ENCODE measurements around the gene FAM120B.
"Not testable (repeated sequence)": the region's sequence is repeated elsewhere in the genome, so short reads cannot be mapped to it uniquely, and the experiment has no call there.

The FAM120B gene

DNA sequence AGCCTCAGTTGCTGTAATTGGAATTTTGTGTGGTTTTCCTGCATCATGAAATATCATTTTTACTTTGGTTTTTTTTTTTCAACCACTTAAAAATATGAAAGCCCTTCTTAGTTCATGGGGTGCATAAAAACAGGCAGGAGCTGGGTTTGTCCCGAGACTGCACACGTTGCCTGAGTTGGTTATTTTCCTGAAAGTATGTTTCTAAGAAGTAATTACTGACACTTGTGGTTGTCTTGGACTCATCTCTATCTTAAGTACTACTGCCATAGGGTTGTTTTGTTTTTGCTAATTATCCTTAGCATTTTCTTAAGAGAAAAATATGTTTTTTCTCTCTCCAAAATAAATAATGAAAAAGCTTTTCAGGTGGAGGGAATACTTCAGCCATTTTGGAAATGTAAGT, 40.1 kb downstream of the FAM120B start:
- TF ChIP-seq, protein P1, sequence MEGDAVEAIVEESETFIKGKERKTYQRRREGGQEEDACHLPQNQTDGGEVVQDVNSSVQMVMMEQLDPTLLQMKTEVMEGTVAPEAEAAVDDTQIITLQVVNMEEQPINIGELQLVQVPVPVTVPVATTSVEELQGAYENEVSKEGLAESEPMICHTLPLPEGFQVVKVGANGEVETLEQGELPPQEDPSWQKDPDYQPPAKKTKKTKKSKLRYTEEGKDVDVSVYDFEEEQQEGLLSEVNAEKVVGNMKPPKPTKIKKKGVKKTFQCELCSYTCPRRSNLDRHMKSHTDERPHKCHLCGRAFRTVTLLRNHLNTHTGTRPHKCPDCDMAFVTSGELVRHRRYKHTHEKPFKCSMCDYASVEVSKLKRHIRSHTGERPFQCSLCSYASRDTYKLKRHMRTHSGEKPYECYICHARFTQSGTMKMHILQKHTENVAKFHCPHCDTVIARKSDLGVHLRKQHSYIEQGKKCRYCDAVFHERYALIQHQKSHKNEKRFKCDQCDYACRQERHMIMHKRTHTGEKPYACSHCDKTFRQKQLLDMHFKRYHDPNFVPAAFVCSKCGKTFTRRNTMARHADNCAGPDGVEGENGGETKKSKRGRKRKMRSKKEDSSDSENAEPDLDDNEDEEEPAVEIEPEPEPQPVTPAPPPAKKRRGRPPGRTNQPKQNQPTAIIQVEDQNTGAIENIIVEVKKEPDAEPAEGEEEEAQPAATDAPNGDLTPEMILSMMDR (IDR thresholded peaks at IDR 0.05; ENCODE audit: insufficient read depth, missing control alignments) = no peak
- FAIRE-seq = no peak
- no peak for DNase-seq (ENCODE audit: insufficient read length, low spot score)

DNA sequence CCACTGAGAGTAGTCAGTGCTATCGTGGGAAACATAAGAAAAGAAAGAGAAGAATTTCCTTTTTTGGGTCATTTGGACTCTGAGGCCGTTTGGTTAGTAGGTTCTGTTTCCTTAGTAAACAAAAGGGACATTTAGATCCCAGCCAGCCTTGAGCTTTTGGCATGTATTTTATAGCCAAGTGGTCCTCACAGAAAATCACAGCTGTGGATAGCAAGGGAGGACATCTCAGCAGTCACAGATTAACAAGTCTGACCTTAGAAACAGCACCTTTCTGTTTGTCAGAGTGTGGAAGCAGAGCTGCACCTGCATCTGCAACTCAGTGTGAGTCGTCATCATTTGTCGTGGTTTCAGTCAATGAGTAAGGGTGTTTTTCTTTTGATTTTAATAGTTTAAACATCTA, 40.5 kb downstream of the FAM120B start:
- DNase-seq (ENCODE audit: insufficient read length, low spot score) (no peak), FAIRE-seq (no peak)
- TF ChIP-seq, protein P1 (IDR thresholded peaks at IDR 0.05; ENCODE audit: insufficient read depth, missing control alignments) = no peak

DNA sequence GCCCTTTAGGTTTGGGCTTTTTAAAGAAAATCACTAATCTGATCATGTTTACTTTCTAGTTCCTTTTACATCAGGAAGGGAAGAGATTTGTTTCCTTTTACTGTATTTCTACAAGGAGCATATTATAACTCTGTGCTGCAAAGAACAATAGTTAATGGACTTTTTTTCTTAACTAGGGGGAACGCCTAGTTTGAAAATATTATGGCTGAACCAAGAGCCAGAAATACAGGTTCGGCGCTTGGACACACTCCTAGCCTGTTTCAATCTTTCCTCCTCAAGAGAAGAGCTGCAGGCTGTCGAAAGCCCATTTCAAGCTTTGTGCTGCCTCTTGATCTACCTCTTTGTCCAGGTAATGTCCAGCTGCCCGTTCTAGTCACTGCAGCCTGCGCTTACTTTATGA, 41.4 kb downstream of the FAM120B start:
- TF ChIP-seq, protein P1 (IDR thresholded peaks at IDR 0.05; ENCODE audit: insufficient read depth, missing control alignments) = no peak
- DNase-seq (ENCODE audit: insufficient read length, low spot score) (no peak), FAIRE-seq (no peak)

DNA sequence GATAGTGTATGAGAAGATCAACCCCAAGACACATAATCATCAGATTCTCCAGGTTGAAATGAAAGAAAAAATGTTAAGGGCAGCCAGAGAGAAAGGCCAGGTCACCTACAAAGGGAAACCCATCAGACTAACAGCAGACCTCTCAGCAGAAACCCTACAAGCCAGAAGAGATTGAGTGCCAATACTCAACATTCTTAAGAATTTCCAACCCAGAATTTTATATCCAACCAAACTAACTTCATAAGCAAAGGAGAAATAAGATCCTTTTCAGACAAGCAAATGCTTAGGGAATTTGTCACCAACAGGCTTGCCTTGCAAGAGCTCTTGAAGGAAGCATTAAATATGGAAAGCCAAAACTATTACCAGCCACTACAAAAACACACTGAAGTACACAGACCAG, 44.9 kb downstream of the FAM120B start:
- DNase-seq (ENCODE audit: insufficient read length, low spot score); FAIRE-seq: not testable (repeated sequence)

DNA sequence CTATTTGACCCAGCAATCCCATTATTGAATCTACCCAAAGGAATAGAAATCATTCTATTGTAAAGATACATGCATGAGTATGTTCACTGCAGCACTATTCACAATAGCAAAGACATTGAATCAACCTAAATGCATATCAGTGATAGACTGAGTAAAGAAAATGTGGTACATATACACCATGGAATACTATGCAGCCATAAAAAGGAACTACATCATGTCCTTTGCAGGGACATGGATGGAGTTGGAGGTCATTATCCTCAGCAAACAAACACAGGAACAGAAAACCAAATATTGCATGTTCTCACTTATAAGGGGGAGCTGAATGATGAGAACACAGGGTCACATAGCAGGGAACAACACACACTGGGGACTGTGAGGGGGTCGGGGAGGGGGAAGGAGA, 48.6 kb downstream of the FAM120B start:
- FAIRE-seq; DNase-seq (ENCODE audit: insufficient read length, low spot score): not testable (repeated sequence)

DNA sequence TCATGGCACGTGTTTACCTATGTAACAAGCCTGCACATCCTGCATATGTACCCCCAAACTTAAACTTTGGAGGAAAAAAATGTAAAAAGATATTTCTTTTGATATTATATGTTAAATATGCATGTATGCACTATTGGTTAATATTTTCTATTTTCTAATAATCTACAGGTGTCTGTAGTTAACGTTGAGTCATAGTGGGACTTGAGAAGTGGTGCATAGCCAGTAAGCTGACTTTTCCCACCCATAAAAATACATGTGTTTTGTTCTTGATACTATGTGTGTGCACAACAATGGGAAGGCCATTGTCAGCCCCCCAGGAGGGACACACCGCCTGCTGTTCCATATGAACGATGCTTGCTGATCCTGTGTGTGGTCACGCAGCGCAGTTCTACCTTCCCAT, 49.1 kb downstream of the FAM120B start:
- DNase-seq (ENCODE audit: insufficient read length, low spot score) (no peak), FAIRE-seq (no peak)
- TF ChIP-seq, protein P1 (IDR thresholded peaks at IDR 0.05; ENCODE audit: insufficient read depth, missing control alignments) = no peak

DNA sequence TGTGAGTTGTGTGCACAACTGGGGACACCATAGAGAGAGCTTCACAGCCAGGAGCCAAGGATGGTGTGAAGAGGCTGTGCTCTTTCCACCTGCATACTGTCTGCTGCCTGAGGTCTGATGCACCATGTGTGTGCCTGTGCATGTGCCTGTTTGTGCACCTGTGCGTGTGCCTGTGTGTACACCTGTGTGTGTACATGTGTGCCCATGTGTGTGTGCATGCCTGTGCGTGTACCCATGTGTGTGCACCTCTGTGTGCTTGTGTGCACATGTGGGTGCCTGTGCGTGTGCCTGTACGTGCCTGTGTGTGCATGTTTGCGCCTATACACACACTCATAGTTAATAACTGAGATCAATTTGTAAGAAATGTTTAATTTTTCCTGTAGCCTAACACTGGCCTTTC, 51.3 kb downstream of the FAM120B start:
- TF ChIP-seq, protein P1 (IDR thresholded peaks at IDR 0.05; ENCODE audit: insufficient read depth, missing control alignments) = no peak
- no peak for DNase-seq (ENCODE audit: insufficient read length, low spot score)

DNA sequence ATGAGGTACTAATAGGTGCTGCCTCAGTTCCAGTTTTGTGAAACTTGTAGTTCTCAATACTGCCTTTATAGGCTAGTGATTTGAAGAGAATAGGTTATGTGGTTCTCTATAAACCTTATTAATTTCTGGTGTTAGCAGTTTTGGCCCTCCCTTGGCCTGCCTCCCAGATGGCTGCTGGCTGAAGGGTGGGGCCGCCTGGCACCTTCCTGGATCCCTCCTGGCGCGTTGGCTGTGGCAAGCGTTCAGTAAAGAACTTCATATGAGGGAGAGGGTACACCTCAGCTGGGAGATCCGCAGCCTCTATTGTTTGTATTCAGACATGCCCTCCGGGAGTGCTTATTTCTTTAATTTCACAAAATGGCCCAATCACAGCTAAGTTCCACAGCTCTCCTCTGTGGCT, 51.9 kb downstream of the FAM120B start:
- TF ChIP-seq, protein P1 (IDR thresholded peaks at IDR 0.05; ENCODE audit: insufficient read depth, missing control alignments) = no peak
- FAIRE-seq = no peak
- no peak for DNase-seq (ENCODE audit: insufficient read length, low spot score)

More for the DNA sequence above, 51.3 kb downstream of the FAM120B start:
- FAIRE-seq = no peak

All from D721Med (cell line).